Measurements from ENCODE around the gene IL25.

DNA sequence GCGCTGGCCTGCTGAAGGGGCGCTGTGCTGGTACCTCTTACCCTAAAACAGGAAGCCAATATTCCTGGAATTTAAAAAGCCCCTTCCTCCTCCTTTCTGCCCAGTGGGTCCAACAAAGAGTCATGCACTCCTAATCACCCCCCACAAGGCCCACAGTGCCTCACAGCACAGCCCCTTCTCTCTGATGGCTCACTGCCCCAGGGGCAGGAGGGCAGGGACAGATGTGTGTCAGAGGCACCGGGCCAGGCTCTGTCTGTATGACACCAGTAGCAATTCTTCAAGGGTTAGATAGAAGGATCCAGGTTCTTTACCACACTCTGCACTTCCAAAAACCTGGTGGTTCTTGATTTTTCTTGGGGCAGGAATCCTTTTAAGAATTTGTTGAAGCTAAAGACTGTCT lies 26.5 kb downstream of the IL25 start:
- TF ChIP-seq POLR2AphosphoS5 (IDR thresholded peaks at IDR 0.05) = no peak
- TF ChIP-seq, protein P1, sequence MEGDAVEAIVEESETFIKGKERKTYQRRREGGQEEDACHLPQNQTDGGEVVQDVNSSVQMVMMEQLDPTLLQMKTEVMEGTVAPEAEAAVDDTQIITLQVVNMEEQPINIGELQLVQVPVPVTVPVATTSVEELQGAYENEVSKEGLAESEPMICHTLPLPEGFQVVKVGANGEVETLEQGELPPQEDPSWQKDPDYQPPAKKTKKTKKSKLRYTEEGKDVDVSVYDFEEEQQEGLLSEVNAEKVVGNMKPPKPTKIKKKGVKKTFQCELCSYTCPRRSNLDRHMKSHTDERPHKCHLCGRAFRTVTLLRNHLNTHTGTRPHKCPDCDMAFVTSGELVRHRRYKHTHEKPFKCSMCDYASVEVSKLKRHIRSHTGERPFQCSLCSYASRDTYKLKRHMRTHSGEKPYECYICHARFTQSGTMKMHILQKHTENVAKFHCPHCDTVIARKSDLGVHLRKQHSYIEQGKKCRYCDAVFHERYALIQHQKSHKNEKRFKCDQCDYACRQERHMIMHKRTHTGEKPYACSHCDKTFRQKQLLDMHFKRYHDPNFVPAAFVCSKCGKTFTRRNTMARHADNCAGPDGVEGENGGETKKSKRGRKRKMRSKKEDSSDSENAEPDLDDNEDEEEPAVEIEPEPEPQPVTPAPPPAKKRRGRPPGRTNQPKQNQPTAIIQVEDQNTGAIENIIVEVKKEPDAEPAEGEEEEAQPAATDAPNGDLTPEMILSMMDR (IDR thresholded peaks at IDR 0.05) = no peak
- no peak for TF ChIP-seq POLR2A (IDR thresholded peaks at IDR 0.05)

All from suprapubic skin (tissue), 4 donors.